HG03575 (cell line): Measurements from ENCODE around the gene DSG4.

Source experiments
- ATAC-seq: cut with Tn5 transposase; IDR thresholded peaks from one replicate; pipeline ENCODE4 v1.9.1; 2021; ENCODE audit not compliant: unreplicated experiment, insufficient number of reproducible peaks, low FRiP score; ENCODE audit errors: extremely low read depth

DSG4 gene

GRCh38 chr18:31438402-31438801 is 61.8 kb downstream of the DSG4 start:
- ATAC-seq, result no peak

DNA sequence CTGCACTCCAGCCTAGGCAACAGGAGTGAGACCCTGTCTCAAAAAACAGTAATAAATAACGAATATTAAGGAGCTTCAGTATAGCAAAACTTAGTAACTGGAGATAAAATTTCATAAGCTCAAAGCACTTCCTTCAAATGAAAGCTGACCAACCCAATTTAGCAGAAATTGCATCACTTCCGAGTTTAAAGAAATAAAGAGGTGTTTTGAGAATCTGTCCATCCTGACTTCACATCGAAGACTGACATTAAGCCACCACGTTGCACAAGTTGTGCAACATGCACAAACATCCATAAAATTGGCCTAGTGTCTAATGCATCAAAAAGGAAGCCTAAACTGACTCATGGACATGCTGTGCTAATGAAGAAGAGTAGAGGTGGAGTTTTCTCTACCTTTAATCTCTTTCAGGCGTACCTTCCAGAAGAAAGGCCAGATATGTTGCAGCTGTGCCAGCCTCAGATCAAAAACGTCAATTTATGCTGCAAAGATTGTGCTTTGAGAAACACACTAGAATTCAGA is 63.3 kb downstream of the DSG4 start:
- no peak for ATAC-seq

DNA sequence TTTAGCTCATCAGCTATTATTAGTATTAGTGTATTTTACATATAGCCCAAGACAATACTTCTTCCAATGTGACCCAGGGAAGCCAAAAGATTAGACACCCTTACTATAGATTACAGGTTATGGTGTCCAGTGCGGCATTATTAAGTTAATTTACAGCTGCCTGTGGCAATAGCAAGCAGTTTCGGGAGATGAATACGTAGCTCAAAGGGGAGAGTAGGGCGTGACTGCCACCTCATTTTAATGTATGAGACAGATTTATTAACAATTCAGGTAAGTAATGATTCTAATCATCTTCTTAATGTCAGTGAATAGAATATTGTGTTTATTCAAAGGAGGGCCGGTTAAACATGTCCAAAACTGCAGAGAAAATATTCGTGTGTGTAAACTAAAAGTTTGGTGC is 64.2 kb downstream of the DSG4 start:
- no peak for ATAC-seq

GRCh38 chr18:31441493-31441892 is 64.9 kb downstream of the DSG4 start:
- ATAC-seq, result no peak

GRCh38 chr18:31444142-31444541 is 67.6 kb downstream of the DSG4 start:
- ATAC-seq, result no peak

DNA sequence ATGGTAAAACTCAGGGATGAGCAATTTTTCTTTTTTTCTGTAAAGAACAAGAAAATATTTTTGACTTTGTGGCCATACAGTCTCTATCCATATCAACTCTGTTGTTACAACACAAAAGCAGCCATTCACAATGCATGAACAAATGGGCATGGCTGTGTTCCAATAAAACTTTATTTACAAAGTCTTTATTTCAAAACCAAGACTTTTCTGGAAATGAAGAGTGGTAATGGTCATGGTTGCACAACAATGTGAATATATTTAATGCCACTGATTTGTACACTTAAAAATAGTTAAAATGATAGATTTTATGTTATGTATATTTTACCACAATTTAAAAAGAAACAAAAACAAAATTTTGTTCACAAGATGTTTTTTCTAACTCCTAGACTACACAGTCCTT is 69.3 kb downstream of the DSG4 start:
- no peak for ATAC-seq

GRCh38 chr18:31446854-31447253 is 70.3 kb downstream of the DSG4 start:
- no peak for ATAC-seq

DNA sequence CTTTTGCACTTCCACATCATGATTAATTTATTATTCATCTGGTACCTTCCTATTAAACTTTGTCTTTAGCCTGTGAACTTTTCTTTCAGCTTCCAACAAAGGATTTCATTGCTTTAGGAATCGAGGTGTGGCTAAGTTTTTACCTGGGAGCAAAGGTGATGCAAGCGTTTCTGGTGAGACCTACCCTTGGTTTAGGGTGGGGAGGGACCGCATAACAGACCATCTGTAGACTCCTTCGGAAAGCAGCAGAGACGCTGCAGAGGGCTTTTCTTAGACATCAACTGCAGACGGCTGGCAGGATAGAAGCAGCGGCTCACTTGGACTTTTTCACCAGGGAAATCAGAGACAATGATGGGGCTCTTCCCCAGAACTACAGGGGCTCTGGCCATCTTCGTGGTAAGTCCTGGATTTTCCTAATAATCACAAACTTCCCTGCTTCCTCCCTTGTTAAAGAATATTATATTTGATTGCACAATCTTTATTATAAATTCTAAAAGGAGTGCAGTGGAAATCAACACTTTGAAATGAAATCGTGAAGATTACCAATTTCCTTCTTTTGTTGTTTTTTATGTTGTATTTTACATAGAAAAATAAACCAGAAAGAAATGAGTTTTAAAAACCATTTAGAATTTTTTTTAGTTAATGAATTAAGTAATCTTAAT is 71.1 kb downstream of the DSG4 start, which contains the start of gene DSG3:
Gene DSG3 (plus strand): TSS at position 212 of the 662 bp plus-strand sequence. CDS start 137 bp downstream, at position 349.
- ATAC-seq, result no peak

DNA sequence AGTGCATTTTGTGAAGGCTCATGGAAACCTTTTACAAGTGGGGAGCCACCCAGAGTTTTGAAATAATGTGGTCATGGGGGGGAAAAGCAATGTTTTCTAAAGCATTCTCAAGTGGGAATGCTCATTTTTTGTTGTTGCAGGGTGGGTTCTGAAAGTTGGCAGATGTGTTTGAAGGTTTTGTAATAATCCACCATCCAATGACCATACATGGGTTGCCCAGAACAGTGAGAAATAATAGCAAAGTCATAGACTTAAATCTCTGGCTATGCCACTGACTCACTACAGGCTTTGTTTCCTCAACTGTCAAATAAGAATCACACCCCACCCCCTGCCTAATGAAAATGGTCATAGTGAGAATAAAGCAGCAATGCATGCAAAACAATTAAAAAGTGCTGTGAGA is 73.8 kb downstream of the DSG4 start:
- ATAC-seq, result no peak

DNA sequence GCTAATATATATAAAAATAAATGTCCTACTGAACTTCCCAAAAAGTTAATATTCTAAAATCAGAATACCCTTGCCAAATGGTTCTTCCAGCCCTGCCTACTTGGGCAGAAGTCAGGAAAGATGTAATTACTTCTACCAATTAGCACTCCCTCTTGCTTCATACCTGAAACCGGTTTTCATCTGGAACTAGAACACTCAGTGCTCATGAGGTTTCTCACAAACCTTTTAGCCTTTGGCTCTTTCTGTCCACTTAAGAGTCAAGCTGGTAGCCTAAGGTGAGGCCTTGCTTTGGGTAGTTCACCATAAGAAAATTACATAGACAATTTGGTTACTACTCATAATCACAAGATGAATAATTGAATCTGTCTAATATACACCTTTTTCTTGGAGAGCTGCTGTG is 75.0 kb downstream of the DSG4 start:
- ATAC-seq, result no peak

GRCh38 chr18:31454066-31454708 is 77.6 kb downstream of the DSG4 start:
- ATAC-seq, result no peak
